Activated B cell treated with CpG ODN at 0.5 μM for 24 hours (primary cell): ENCODE results near the gene CFDP1. TPM values are rescaled to one million over a fixed set of nuclear protein-coding genes. Genes with fewer than 3 reads are reported as not detected.

Experiments
- ATAC-seq: fragments of 200-7000 bp; cut with Tn5 transposase; one replicate; pipeline ENCODE4 v1.10.0; 2021; ENCODE audit warnings: low read depth, mild to moderate bottlenecking, moderate library complexity
- CTCF ChIA-PET: fragments of 350-600 bp; sonication (Branson Sonifier 250); formaldehyde crosslinking; loops from one replicate; lab custom pipeline; 2021; ENCODE audit warnings: antibody characterized with exemption; lab: Charles Lee
- POLR2A ChIA-PET: fragments of 350-600 bp; sonication (Branson Sonifier 250); formaldehyde crosslinking; loops from one replicate; lab custom pipeline; 2021; ENCODE audit warnings: antibody characterized with exemption; lab: Charles Lee
- DNase-seq: peaks from one replicate; pipeline ENCODE4 v3.0.0; 2022
- H3K27ac Mint-ChIP-seq: one replicate; pipeline ENCODE4 v1.8.0; 2020; ENCODE audit warnings: mixed read lengths
- H3K27me3 Mint-ChIP-seq: one replicate; pipeline ENCODE4 v1.8.0; 2021; ENCODE audit warnings: mixed read lengths
- H3K36me3 Mint-ChIP-seq: one replicate; pipeline ENCODE4 v1.8.0; 2021; ENCODE audit warnings: low read depth, mixed read lengths
- H3K4me1 Mint-ChIP-seq: one replicate; pipeline ENCODE4 v1.8.0; 2021; ENCODE audit warnings: mixed read lengths
- H3K4me3 Mint-ChIP-seq: one replicate; pipeline ENCODE4 v1.8.0; 2020; ENCODE audit warnings: mild to moderate bottlenecking, mixed read lengths
- H3K9me3 Mint-ChIP-seq: one replicate; pipeline ENCODE4 v1.8.0; 2020; ENCODE audit warnings: mixed read lengths
- intact Hi-C: fragments of 100-400 bp; cut with micrococcal nuclease; formaldehyde crosslinking; loops from one replicate; pipeline ENCODE4 v1.15.1; 2024
- total RNA-seq: library from RNA; stranded (reverse); gene quantifications from 2 replicates; pipeline ENCODE4 v1.2.3, GENCODE V29; 2022
- TF ChIP-seq, protein P1 (sequence below): fragments of 200-600 bp; IDR thresholded peaks from one replicate; pipeline ENCODE4 v1.8.0; 2022; ENCODE audit warnings: antibody characterized with exemption, mild to moderate bottlenecking

The CFDP1 gene
- total RNA-seq, 1 donor from 2014 or later, result 32.0 TPM

DNA sequence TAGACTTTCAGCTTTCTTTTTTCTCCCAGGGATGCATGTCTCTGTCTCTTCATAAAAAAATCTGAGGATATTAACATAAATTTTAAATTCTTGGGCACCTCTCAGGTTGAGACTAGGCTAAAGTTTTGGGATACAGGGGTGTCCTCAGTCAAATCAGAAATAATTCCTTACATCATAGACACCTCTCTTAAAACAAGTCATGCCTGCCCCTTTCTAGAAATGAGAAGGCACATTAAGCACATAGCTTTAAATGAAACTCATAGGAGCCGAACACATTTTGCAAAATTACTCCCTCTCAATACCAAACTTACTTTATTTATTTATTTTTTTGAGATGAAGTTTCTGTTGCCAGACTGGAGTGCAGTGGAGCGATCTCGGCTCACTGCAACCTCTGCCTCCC is 114.6 kb downstream of the CFDP1 start:
- Mint-ChIP-seq H3K27ac (no peak overlapping the region), H3K36me3 (peaks cover 18% of the 10 kb centered on the region), H3K27me3 (peaks cover 19% of the 10 kb centered on the region), H3K9me3 (no peaks in the 10 kb centered on the region), H3K4me3 (no peak overlapping the region), H3K4me1 (peaks cover 24% of the 10 kb centered on the region)
- ATAC-seq (no peak), DNase-seq (no peak)
- POLR2A ChIA-PET, result interaction anchor here (0.6 kb wide), 1 partner anchor 1600 kb away, joined by 3 read pairs; no protein-coding TSS in a partner anchor
- intact Hi-C loops, result no loop called here
- CTCF ChIA-PET, result no interaction called here
- TF ChIP-seq, protein P1, sequence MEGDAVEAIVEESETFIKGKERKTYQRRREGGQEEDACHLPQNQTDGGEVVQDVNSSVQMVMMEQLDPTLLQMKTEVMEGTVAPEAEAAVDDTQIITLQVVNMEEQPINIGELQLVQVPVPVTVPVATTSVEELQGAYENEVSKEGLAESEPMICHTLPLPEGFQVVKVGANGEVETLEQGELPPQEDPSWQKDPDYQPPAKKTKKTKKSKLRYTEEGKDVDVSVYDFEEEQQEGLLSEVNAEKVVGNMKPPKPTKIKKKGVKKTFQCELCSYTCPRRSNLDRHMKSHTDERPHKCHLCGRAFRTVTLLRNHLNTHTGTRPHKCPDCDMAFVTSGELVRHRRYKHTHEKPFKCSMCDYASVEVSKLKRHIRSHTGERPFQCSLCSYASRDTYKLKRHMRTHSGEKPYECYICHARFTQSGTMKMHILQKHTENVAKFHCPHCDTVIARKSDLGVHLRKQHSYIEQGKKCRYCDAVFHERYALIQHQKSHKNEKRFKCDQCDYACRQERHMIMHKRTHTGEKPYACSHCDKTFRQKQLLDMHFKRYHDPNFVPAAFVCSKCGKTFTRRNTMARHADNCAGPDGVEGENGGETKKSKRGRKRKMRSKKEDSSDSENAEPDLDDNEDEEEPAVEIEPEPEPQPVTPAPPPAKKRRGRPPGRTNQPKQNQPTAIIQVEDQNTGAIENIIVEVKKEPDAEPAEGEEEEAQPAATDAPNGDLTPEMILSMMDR, result no peak

DNA sequence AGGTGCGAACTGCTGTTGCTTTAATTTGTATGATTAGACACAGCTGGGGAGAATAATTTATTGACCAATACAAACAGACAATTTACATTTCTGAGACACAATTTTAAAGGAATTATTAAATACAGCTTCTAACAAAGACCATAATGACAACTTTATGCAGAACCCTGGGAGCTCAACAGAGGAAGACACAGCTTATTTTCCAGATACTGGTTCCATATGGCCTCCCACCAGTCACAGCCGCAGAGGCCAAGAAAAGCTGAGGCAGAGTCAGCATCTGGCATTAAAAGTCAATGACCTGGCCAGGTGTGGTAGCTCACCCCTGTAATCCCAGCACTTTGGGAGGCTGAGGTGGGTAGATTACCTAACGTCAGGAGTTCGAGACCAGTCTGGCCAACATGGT is 115.8 kb downstream of the CFDP1 start:
- CTCF ChIA-PET, result no interaction called here
- H3K4me3 Mint-ChIP-seq, result no peak overlapping the region
- DNase-seq (no peak), ATAC-seq (no peak)
- H3K36me3 Mint-ChIP-seq, result peaks cover 26% of the 10 kb centered on the region
- intact Hi-C loops, result no loop called here
- H3K27ac Mint-ChIP-seq, result no peak overlapping the region
- no peaks in the 10 kb centered on the region for H3K9me3 Mint-ChIP-seq
- peaks cover 18% of the 10 kb centered on the region for H3K27me3 Mint-ChIP-seq
- POLR2A ChIA-PET, result no interaction called here
- peaks cover 24% of the 10 kb centered on the region for H3K4me1 Mint-ChIP-seq
- TF ChIP-seq, protein P1, result no peak

DNA sequence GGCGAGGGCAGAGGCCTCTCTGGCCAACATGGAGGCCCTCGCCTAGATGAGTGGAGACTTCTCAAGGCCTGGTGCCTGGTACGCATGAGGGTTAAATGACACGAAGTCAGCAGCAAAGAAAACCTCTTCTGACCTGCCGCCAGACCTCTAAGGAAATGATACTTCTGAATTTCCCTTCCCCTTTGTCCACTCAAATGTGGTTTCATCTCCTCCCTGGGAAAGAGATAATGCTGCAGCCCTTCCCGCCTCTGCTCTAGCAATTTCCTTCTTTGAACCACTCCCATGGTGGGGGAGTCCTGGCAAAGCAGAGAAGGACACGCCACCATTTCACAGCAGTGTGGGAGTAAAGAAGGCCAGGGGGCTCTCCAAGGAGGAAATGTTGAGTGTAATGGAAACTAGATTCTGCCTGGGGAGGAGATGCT is 116.2 kb downstream of the CFDP1 start:
- ATAC-seq, result no peak
- H3K4me3 Mint-ChIP-seq, result no peak overlapping the region
- TF ChIP-seq, protein P1, result no peak
- CTCF ChIA-PET, result no interaction called here
- DNase-seq, result no peak
- no peaks in the 10 kb centered on the region for H3K9me3 Mint-ChIP-seq
- POLR2A ChIA-PET, result no interaction called here
- H3K27ac Mint-ChIP-seq, result no peak overlapping the region
- intact Hi-C loops, result no loop called here
- H3K27me3 Mint-ChIP-seq, result peaks cover 18% of the 10 kb centered on the region
- peaks cover 26% of the 10 kb centered on the region for H3K36me3 Mint-ChIP-seq
- H3K4me1 Mint-ChIP-seq, result peaks cover 24% of the 10 kb centered on the region

DNA sequence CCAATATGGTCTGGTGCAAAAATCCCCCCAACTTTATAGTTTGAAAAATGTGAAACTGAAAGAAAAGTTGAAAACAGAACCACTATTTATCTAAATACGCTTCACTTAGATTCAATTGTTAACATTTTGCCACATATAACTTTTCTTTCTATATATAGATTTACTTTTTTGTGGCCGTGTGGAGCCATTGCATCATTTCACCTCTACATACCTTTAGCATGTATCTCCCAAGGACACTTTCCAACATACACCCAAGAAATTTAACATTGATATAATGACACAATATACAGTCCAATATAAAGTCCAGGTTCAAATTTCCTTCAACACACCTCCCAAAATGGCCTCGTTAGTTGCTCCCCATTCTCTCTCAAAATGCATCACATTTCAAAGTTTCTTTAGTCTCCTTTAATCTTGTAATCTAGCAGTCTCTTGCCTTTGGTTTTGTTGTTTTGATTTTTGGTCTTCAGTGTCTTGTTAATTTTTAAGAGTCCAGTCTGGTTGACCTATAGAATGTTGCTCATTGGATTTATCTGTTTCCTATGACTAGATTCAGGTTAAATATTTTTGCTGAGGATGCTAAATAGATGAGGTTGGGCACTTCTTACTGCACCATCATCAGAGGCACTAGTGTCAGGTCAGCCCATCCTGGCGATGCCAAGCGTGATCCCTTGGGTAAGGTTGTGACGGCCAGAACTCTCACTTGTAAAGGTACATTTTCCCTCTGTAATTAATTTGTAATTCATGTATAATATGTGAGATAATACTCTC is 117.6 kb downstream of the CFDP1 start:
- DNase-seq (no peak), ATAC-seq (no peak)
- intact Hi-C loops, result no loop called here
- POLR2A ChIA-PET, result no interaction called here
- no peaks in the 10 kb centered on the region for H3K9me3 Mint-ChIP-seq
- peaks cover 17% of the 10 kb centered on the region for H3K4me1 Mint-ChIP-seq
- H3K36me3 Mint-ChIP-seq, result peaks cover 26% of the 10 kb centered on the region
- TF ChIP-seq, protein P1, result no peak
- no peak overlapping the region for H3K4me3 Mint-ChIP-seq
- H3K27me3 Mint-ChIP-seq, result peaks cover 13% of the 10 kb centered on the region
- H3K27ac Mint-ChIP-seq, result no peak overlapping the region
- CTCF ChIA-PET, result no interaction called here

DNA sequence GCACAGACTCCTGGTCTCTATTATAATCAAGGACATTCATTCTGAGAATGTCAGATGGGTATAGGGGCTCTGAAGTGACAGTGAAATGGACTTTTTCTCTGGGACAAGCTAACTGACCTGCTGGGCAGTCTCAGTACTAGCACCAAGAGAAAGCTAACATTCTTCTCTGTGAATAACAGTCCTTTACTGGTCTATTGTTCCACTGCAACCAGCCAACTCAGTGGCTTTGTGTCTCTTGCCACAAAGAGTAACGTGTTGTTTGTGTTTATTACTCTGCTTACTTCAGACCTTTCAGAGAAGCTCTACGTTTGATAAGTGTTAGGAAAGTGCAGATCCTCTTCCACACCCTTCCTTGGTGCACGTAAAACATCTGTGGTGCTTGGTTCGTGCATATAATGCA is 120.4 kb downstream of the CFDP1 start:
- ChIA-PET CTCF (interaction anchor here (1.1 kb wide), 1 partner anchor 10 kb away, joined by 3 read pairs; no protein-coding TSS in a partner anchor), POLR2A (interaction anchor here (0.6 kb wide), 1 partner anchor 56 kb away, joined by 3 read pairs; no protein-coding TSS in a partner anchor)
- H3K27me3 Mint-ChIP-seq, result peaks cover 11% of the 10 kb centered on the region
- no peak overlapping the region for H3K4me3 Mint-ChIP-seq
- H3K9me3 Mint-ChIP-seq, result no peaks in the 10 kb centered on the region
- no peak overlapping the region for H3K27ac Mint-ChIP-seq
- TF ChIP-seq, protein P1, result no peak
- DNase-seq (no peak), ATAC-seq (no peak)
- no peaks in the 10 kb centered on the region for H3K4me1 Mint-ChIP-seq
- intact Hi-C loops, result no loop called here
- peaks cover 32% of the 10 kb centered on the region for H3K36me3 Mint-ChIP-seq
